Ovary (tissue), 9 donors: Measurements from ENCODE around the gene EPHA1. TPM values are rescaled to one million over a fixed set of nuclear protein-coding genes. Genes with fewer than 3 reads are reported as not detected.

Experiments
- DNase-seq, 5 donors: peaks; one replicate each; pipeline ENCODE4 v3.0.0-alpha.2; 2019 to 2020
- H3K27ac ChIP-seq, 2 donors: fragments of 200-600 bp; one replicate each; pipeline versions ENCODE4 v1.5.1 to v1.8.0; 2019 to 2022
- H3K27me3 ChIP-seq: fragments of 200-600 bp; one replicate; pipeline ENCODE4 v1.8.0; 2022
- H3K36me3 ChIP-seq: fragments of 200-600 bp; sonication (generic); one replicate; pipeline ENCODE4 v1.5.1; 2019
- H3K4me1 ChIP-seq: one replicate; pipeline ENCODE4 v1.8.1; 2013; ENCODE audit warnings: mild to moderate bottlenecking, moderate library complexity; ENCODE audit not compliant: insufficient read depth
- H3K4me3 ChIP-seq: fragments of 200-600 bp; sonication (generic); one replicate; pipeline ENCODE4 v1.5.1; 2017
- H3K9me3 ChIP-seq, 2 donors: fragments of 200-600 bp in 1 of 2; sonication (generic) in 1 of 2; one replicate each; pipeline versions ENCODE4 v1.5.1 to v1.8.1; 2013 to 2019; ENCODE audit warnings: mild to moderate bottlenecking in 1 of 2, moderate library complexity in 1 of 2
- EP300 ChIP-seq: sonication (generic); formaldehyde crosslinking; IDR thresholded peaks from one replicate; pipeline ENCODE4 v1.6.1; 2017; ENCODE audit warnings: antibody characterized with exemption
- POLR2A ChIP-seq: fragments of 450-650 bp; IDR thresholded peaks from one replicate; pipeline ENCODE4 v1.6.1; 2017; ENCODE audit warnings: antibody characterized with exemption, mild to moderate bottlenecking, moderate library complexity
- WGBS, 3 donors: extraction: QIAGEN DNeasy Blood & Tissue Kit in 1 of 3; methylation state at CpG; one replicate each; pipeline versions ENCODE4 v1.1.5 to v1.1.7; 2013 to 2017; 5-methylcytosine and 5-hydroxymethylcytosine counted together
- intact Hi-C, 4 donors: fragments of 100-400 bp; cut with DNase I; formaldehyde crosslinking; loops; one replicate each; pipeline versions ENCODE4 v1.11.0 to v1.15.1; 2022 to 2023
- polyA plus RNA-seq, 2 donors: library from polyadenylated mRNA; stranded (reverse); fragments of 200-250 nt in 1 of 2; fragments of 350-450 nt in 1 of 2; fragmentation: Illumina TruSeq in 1 of 2; extraction: RNeasy Lipid Tissue Mini Kit (QIAGEN cat#74804) in 1 of 2; gene quantifications; one replicate each; pipeline ENCODE4 v1.2.3, GENCODE V29; 2013 to 2014
- total RNA-seq, 7 donors: library from RNA; depleted of rRNA in 2 of 7; stranded (reverse); fragments of >200 nt in 2 of 7; fragmentation: NEBNext Ultra II Directional in 3 of 7; extraction: Animal tissue kit (Norgen Biotek cat#: 25700) in 3 of 7; gene quantifications; one replicate each; pipeline versions ENCODE4 v1.1.0 to v1.2.4, GENCODE V29; 2016 to 2023
- TF ChIP-seq, protein P1 (sequence below), 3 donors: fragments of 450-650 bp in 2 of 3; fragments of 200-600 bp in 1 of 3; IDR thresholded peaks; one replicate each; pipeline versions ENCODE4 v1.5.1 to v1.8.0; 2016 to 2022; ENCODE audit warnings: antibody characterized with exemption in 3 of 3, mild to moderate bottlenecking in 1 of 3
- donor health status: DM: no; HTN: no; CAD: no; lungs with moderate emphysema.
- donor health status: DM: no; HTN: no; CAD: no.
- donor health status: Bipolar disorder and iron deficiency.
- donor health status: DM: yes; HTN: yes; CAD: no.
- donor health status: DM: no; HTN: no; CAD: no.
- donor health status: DM: yes; HTN: yes; CAD: no.

EPHA1 gene
- total and polyA plus RNA-seq, 9 donors = 0.21 to 21.3 (median 1.7) TPM; not detected in 1

- WGBS, 3 donors = 82 to 92% (median 85%) methylated on average over 9 of the region's 9 CpGs
- intact Hi-C loops = no loop called here
- TF ChIP-seq, protein P1, sequence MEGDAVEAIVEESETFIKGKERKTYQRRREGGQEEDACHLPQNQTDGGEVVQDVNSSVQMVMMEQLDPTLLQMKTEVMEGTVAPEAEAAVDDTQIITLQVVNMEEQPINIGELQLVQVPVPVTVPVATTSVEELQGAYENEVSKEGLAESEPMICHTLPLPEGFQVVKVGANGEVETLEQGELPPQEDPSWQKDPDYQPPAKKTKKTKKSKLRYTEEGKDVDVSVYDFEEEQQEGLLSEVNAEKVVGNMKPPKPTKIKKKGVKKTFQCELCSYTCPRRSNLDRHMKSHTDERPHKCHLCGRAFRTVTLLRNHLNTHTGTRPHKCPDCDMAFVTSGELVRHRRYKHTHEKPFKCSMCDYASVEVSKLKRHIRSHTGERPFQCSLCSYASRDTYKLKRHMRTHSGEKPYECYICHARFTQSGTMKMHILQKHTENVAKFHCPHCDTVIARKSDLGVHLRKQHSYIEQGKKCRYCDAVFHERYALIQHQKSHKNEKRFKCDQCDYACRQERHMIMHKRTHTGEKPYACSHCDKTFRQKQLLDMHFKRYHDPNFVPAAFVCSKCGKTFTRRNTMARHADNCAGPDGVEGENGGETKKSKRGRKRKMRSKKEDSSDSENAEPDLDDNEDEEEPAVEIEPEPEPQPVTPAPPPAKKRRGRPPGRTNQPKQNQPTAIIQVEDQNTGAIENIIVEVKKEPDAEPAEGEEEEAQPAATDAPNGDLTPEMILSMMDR (IDR thresholded peaks at IDR 0.05) = no peak
- TF ChIP-seq POLR2A (no peak), EP300 (no peak)
- no peaks in the 10 kb centered on the region for H3K4me1 ChIP-seq
- H3K4me3 ChIP-seq = no peak overlapping the region
- H3K9me3 ChIP-seq = no peaks in the 10 kb centered on the region
- no peak overlapping the region for H3K27ac ChIP-seq
- H3K27me3 ChIP-seq = no peaks in the 10 kb centered on the region
- no peak for DNase-seq
- no peaks in the 10 kb centered on the region for H3K36me3 ChIP-seq
These were observed 57.1 kb downstream of the EPHA1 start for GRCh38 chr7:143351574-143351973.

- TF ChIP-seq, protein P1 (IDR thresholded peaks at IDR 0.05) = no peak
- Histone ChIP-seq H3K27me3 (no peaks in the 10 kb centered on the region), H3K9me3 (no peaks in the 10 kb centered on the region), H3K36me3 (no peaks in the 10 kb centered on the region), H3K4me3 (no peak overlapping the region), H3K27ac (no peak overlapping the region), H3K4me1 (no peaks in the 10 kb centered on the region)
- DNase-seq = no peak
- intact Hi-C loops = no loop called here
- WGBS, 3 donors = 61 to 70% (median 64%) methylated on average over 5 of the region's 5 CpGs
These were observed 57.6 kb downstream of the EPHA1 start for GRCh38 chr7:143351060-143351459.

DNA sequence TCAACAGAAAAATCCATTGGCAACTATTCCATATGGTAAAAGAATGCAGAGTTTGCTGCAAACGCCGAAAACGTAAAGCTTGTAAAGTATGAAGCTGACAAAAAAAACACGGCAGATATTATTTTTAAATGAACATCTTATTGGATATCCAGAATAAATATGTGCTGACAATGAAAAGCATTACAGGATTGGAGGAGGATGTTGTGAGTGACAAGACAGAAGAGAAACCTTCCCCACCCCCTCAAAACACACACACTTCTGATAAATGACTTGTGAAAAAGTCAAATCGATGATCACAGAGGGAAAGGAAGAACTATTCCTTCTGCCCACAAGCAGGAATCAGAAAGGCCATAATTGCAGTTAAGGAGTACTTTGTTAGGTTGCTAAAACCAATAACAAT is 60.7 kb downstream of the EPHA1 start:
- Histone ChIP-seq H3K4me3 (no peak overlapping the region), H3K9me3 (no peaks in the 10 kb centered on the region), H3K4me1 (no peaks in the 10 kb centered on the region), H3K27ac (no peak overlapping the region), H3K36me3 (no peaks in the 10 kb centered on the region), H3K27me3 (no peaks in the 10 kb centered on the region)
- TF ChIP-seq POLR2A (no peak), EP300 (no peak)
- TF ChIP-seq, protein P1 (IDR thresholded peaks at IDR 0.05) = no peak
- 41 to 50% (median 47%) methylated on average over 5 of the region's 5 CpGs for WGBS, 3 donors
- no peak for DNase-seq
- intact Hi-C loops = no loop called here

- TF ChIP-seq, protein P1 (IDR thresholded peaks at IDR 0.05) = no peak
- TF ChIP-seq EP300 (no peak), POLR2A (no peak)
- no peak for DNase-seq
- Histone ChIP-seq H3K36me3 (no peaks in the 10 kb centered on the region), H3K4me1 (no peaks in the 10 kb centered on the region), H3K4me3 (no peak overlapping the region), H3K9me3 (no peaks in the 10 kb centered on the region), H3K27me3 (no peaks in the 10 kb centered on the region), H3K27ac (no peak overlapping the region)
- intact Hi-C loops = no loop called here
- WGBS, 3 donors = 67 to 91% (median 80%) methylated on average over 4 of the region's 4 CpGs
These were observed 62.6 kb downstream of the EPHA1 start for GRCh38 chr7:143346018-143346417.

DNA sequence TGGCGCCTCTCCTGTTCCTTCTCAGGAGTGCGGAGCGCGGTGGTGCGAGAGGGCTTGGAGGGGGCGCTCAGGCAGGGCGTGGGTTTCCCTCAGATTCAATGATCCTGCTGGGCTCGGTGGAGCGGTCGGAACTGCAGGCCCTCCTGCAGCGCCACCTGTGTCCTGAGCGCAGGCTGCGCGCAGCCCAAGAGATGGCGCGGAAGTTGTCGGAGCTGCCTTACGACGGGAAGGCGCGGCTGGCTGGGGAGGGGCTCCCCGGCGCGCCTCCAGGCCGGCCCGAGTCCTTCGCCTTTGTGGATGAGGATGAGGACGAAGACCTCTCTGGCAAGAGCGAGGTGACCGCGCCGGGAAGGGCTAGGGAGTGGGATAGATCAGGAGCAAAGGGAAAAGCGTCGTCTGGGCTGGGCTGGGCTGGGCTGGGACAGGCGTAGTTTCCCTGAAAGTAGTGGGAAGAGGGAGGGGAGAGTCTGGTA is 63.2 kb downstream of the EPHA1 start:
- H3K27me3 ChIP-seq = no peaks in the 10 kb centered on the region
- no peak for TF ChIP-seq EP300
- TF ChIP-seq POLR2A = no peak
- TF ChIP-seq, protein P1 (IDR thresholded peaks at IDR 0.05) = no peak
- H3K9me3 ChIP-seq = no peaks in the 10 kb centered on the region
- no peak overlapping the region for H3K27ac ChIP-seq
- DNase-seq = peak in 1 of 5 donors; percentile 49
- intact Hi-C loops = no loop called here
- H3K4me3 ChIP-seq = no peak overlapping the region
- no peaks in the 10 kb centered on the region for H3K36me3 ChIP-seq
- H3K4me1 ChIP-seq = no peaks in the 10 kb centered on the region
- WGBS, 3 donors = 2 to 4% (median 3%) methylated on average over 35 of the region's 35 CpGs
